Measurements from ENCODE around the gene IMMP1L. TPM values are rescaled to one million over a fixed set of nuclear protein-coding genes. Genes with fewer than 3 reads are reported as not detected.

Gene IMMP1L
- total RNA-seq, 1 donor from 2014 or later = 17.9 TPM

DNA sequence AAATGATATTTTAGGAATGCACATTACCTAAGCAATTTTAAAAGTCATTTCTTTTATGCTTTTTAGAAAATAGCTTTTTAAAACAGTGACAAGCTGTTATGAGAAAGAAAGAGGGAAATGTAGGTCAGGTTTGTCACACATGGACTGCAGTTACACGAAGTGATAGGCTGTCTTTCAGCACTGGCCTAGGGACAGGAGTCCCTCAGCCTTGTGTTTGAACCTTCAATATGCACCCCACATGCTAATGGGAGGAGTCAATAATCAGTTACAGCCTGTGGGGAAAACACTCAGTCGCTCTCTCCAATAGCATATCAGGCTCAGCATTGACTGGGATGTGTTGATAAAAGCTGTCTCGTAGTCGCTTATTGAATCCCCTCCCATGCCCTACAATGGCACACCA lies 94.0 kb downstream of the IMMP1L start:
- ATAC-seq (ENCODE audit: low read depth) = no peak
- Mint-ChIP-seq H3K27ac (no peak overlapping the region), H3K27me3 (no peaks in the 10 kb centered on the region), H3K4me3 (no peak overlapping the region), H3K36me3 (ENCODE audit: low read depth) (peaks cover 19% of the 10 kb centered on the region), H3K4me1 (no peaks in the 10 kb centered on the region), H3K9me3 (peaks cover 3% of the 10 kb centered on the region)
- TF ChIP-seq, protein P1, sequence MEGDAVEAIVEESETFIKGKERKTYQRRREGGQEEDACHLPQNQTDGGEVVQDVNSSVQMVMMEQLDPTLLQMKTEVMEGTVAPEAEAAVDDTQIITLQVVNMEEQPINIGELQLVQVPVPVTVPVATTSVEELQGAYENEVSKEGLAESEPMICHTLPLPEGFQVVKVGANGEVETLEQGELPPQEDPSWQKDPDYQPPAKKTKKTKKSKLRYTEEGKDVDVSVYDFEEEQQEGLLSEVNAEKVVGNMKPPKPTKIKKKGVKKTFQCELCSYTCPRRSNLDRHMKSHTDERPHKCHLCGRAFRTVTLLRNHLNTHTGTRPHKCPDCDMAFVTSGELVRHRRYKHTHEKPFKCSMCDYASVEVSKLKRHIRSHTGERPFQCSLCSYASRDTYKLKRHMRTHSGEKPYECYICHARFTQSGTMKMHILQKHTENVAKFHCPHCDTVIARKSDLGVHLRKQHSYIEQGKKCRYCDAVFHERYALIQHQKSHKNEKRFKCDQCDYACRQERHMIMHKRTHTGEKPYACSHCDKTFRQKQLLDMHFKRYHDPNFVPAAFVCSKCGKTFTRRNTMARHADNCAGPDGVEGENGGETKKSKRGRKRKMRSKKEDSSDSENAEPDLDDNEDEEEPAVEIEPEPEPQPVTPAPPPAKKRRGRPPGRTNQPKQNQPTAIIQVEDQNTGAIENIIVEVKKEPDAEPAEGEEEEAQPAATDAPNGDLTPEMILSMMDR (IDR thresholded peaks at IDR 0.05) = no peak
- DNase-seq = no peak
- POLR2A ChIA-PET = no interaction called here
- intact Hi-C loops (cut with micrococcal nuclease) = no loop called here
- CTCF ChIA-PET = no interaction called here

DNA sequence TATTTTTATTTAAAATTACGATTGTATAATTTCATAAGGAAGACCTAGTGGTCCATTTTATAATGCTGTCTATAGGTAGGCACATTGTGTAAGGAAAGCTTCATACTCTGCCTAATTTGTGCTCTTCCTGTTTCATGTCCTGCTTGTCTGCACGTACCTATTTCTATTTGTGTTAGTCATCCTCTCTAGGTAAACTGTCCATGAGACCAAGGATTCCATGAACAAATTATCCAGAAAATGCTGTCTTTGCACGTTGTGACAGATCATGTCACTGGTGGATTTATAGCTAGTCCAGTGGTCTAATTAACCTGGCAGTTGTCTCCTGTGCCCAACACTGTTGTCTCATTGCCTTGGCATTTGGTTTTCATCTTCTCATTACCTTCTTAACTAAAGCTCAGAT lies 95.1 kb downstream of the IMMP1L start:
- no peak overlapping the region for H3K4me3 Mint-ChIP-seq
- peaks cover 3% of the 10 kb centered on the region for H3K9me3 Mint-ChIP-seq
- ChIA-PET POLR2A (no interaction called here), CTCF (no interaction called here)
- TF ChIP-seq, protein P1 (IDR thresholded peaks at IDR 0.05) = no peak
- H3K36me3 Mint-ChIP-seq (ENCODE audit: low read depth) = peaks cover 14% of the 10 kb centered on the region
- DNase-seq = no peak
- intact Hi-C loops (cut with micrococcal nuclease) = no loop called here
- no peaks in the 10 kb centered on the region for H3K27me3 Mint-ChIP-seq
- peaks cover 3% of the 10 kb centered on the region for H3K4me1 Mint-ChIP-seq
- no peak for ATAC-seq (ENCODE audit: low read depth)
- no peak overlapping the region for H3K27ac Mint-ChIP-seq

- Mint-ChIP-seq H3K27ac (no peak overlapping the region), H3K4me3 (no peak overlapping the region), H3K27me3 (no peaks in the 10 kb centered on the region), H3K4me1 (peaks cover 3% of the 10 kb centered on the region), H3K36me3 (ENCODE audit: low read depth) (peaks cover 17% of the 10 kb centered on the region), H3K9me3 (peaks cover 3% of the 10 kb centered on the region)
- ChIA-PET CTCF (no interaction called here), POLR2A (no interaction called here)
- ATAC-seq (ENCODE audit: low read depth) = no peak
- intact Hi-C loops (cut with micrococcal nuclease) = no loop called here
- no peak for DNase-seq
- TF ChIP-seq, protein P1 (IDR thresholded peaks at IDR 0.05) = no peak
These were observed 96.5 kb downstream of the IMMP1L start for GRCh38 chr11:31412946-31413345.

- intact Hi-C loops (cut with micrococcal nuclease) = no loop called here
- ATAC-seq (ENCODE audit: low read depth) = no peak
These were observed 101.2 kb downstream of the IMMP1L start for GRCh38 chr11:31408201-31408600.

DNA sequence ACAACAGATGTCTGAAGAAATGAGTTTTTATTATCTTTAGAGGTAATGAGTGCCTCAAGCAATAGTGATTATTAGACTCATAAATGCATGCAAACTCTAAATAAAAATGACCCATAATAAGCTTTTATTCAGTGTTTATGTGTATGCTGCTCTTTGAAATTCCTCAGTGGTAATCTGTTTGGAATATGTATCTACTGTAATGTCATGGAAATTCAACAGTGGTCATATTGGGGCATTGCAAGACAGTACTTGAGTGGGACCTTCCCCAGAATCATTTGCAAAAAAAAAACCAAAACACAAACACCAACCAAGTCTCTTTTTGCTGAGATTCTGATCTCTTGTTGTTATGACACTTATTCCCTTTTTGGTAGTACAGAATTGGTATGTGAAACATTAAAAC lies 104.8 kb downstream of the IMMP1L start:
- no peak for ATAC-seq (ENCODE audit: low read depth)
- peaks cover 2% of the 10 kb centered on the region for H3K4me1 Mint-ChIP-seq
- intact Hi-C loops (cut with micrococcal nuclease) = no loop called here
- peaks cover 21% of the 10 kb centered on the region for H3K36me3 Mint-ChIP-seq (ENCODE audit: low read depth)
- no peak overlapping the region for H3K4me3 Mint-ChIP-seq
- no peaks in the 10 kb centered on the region for H3K27me3 Mint-ChIP-seq
- TF ChIP-seq, protein P1 (IDR thresholded peaks at IDR 0.05) = no peak
- peaks cover 6% of the 10 kb centered on the region for H3K9me3 Mint-ChIP-seq
- no peak overlapping the region for H3K27ac Mint-ChIP-seq
- no peak for DNase-seq
- ChIA-PET POLR2A (no interaction called here), CTCF (no interaction called here)

More at GRCh38 chr11:31408201-31408600, 101.2 kb downstream of the IMMP1L start:
- TF ChIP-seq, protein P1 (IDR thresholded peaks at IDR 0.05) = no peak
- Mint-ChIP-seq H3K27me3 (no peaks in the 10 kb centered on the region), H3K27ac (no peak overlapping the region), H3K4me1 (peaks cover 3% of the 10 kb centered on the region), H3K4me3 (no peak overlapping the region), H3K36me3 (ENCODE audit: low read depth) (peaks cover 8% of the 10 kb centered on the region), H3K9me3 (peaks cover 3% of the 10 kb centered on the region)
- DNase-seq = no peak
- CTCF ChIA-PET = no interaction called here
- POLR2A ChIA-PET = no interaction called here
